ENCODE data around the gene SYCP1.
"Not testable (repeated sequence)": the region's sequence is repeated elsewhere in the genome, so short reads cannot be mapped to it uniquely, and the experiment has no call there.

Gene SYCP1

GRCh38 chr1:114854693-114855320 lies at the start of gene SYCP1:
Gene SYCP1 (plus strand): TSS chr1:114854863. CDS start chr1:114855465, 602 bp downstream.
- DNase-seq = no peak

DNA sequence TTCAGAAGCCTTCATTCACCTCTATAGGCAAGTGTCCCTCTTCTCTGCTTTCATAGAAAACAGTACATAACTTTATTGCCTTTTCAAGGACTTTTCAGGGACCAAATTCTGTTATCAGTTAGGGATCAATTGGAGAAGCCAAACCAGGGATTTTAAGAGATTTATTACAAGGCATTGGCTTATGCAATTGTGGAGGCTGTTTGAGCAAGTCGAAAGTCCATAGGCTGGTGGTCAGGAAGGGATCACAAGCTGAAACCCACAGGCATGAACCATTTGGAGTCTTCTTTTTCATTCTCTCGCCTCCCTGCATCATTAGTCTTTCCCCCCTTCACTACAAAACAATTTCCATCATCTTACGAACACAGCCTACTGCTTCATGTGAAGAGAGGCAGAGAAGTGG lies 34.8 kb upstream of the SYCP1 start:
- no peak for DNase-seq

GRCh38 chr1:114820392-114820791 lies 34.3 kb upstream of the SYCP1 start:
- no peak for DNase-seq

GRCh38 chr1:114821978-114822377 lies 32.7 kb upstream of the SYCP1 start:
- DNase-seq = no peak

DNA sequence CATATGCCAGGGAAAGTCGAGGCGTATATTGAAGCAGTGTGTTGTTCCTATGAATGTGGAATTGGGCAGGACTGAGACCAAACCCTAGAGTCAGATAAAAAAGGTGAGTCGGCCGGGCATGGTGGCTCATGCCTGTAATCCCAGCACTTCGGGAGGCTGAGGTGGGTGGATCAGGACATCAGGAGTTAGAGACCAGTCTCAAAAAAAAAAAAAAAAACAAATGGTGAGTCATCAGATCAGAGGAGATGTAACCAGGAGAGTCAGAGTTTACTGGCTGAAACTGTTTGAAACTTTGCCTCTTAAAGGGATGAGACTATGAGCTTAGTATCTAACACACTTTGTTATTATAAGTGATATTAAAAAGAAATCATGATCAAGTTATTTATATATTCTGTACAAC lies 26.4 kb upstream of the SYCP1 start:
- DNase-seq = no peak

DNA sequence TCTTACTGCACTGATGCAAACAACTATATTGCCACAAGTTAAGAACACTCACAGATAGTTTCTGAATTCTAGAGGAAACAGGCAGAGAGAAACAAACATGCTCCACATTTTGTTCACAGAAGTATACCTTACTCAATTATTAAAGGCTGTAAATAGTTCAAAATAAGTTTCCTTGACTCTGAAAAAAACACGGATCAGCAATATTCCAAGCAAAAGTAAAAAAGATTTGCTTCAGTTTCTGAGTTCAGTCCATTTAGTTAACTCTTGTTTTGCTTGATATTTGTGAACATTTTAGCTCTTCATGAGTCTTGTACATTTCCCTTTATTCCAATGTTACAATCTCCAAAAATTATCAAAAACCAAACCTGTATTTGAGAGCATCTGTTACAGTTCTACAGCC lies 24.6 kb upstream of the SYCP1 start:
- not testable (repeated sequence) for DNase-seq

DNA sequence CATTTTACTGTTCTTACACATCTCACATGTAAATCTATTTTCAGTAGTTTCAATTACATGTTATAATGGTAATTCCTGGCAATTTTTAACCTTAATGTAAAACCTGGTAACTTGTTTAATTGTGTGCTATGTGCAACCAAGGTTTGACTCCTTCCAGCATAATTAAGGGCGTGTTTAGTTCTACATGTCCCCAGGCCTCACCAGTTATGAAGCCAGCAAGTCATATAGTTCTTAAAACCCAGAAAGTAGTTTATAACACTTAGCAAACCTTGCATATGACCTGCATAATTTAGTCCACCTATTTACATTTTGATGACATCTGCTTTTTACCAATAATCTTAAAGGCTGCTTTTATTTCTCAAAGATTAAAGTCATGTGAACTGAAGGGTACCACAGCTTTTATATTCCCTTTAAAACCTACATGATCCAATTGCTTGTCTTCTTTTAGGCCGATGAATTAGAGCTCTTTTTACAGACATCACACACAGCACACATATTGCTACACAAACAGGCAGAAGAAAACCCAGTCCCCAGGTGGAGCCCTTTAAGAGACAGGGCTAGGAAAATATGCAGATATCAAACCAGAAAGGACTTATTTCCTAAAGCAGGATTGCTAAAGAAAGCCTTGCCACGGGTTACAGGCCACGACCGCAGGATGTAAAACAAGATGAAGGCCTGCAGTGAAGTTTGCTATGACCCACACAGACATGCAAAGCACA lies 23.2 kb upstream of the SYCP1 start:
- DNase-seq = no peak

DNA sequence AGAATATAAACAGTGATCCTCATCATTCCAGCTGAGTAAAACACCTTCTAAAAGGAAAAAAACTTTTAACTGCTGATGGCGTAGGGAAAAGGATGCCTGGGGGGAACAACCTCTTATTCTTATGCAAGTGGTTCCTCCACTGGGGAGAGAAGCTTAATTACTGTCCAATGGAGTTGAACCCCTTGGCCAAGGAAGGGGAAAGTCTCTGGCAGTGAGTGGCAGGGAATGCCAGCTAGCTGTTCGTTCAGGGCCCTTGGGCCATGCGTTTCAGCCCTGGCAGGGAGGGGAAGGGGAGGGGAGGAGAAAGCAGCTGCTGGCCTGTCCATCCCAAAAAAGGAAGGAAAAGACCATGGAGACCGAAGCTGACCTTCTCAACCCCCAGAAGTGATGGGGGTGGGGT lies 22.6 kb upstream of the SYCP1 start:
- no peak for DNase-seq

DNA sequence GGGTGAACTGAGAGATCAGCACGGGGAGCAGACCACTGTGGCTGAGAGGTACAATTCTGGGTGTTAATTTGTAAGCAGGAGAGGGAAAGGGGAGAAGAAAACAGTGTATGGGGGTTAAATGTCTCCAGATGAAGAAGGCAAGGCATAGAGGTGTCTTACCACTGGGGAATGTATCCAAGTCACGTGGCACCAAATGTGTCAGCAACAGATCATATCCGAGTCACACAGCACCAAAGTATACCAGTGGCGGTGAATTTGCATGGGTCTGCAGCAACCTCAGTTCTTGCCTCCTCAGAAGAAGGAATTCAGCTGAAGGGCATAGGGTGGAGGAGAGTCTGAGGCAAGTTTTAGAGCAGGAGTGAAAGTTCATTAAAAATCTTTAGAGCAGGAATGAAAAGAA lies 21.2 kb upstream of the SYCP1 start:
- no peak for DNase-seq

DNA sequence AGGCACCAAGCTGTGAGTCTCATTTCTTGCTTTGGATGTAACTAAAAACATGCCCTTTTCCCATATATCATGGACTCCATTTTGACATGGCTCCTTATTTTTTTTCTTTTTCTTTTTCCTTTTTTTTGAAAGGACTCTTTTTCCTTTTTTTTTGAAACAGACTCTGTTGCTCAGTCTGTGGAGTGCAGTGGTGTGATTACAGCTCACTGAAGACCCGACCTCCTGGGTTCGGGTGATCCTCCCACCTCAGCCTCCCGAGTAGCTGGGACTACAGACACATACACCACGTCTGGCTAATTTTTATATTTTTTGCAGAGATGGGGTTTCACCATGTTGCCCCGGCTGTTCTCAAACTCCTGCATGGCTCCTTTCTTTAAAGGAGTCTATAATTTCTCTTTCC lies 10.4 kb upstream of the SYCP1 start:
- no peak for DNase-seq

- no peak for DNase-seq
These were observed 1.1 kb upstream of the SYCP1 start for GRCh38 chr1:114853584-114853983.

DNA sequence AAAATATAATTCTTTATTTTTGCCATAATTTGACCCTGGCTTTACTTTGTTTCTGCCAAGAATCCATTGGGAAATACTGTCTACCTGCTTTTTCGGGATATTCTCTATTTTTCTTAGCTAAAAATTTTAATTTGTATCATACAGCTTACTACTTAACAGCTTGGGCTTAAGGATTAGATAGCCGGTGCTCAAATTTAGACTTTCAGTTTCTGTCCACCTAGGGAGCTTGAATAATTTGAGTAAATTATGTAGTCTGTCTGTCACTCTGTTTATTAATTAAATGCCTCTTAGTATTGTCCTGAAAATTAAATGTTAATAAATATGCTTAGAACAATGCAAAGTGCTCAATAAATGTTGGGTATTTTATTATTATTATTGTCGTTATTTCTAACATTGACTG lies 6.7 kb downstream of the SYCP1 start:
- DNase-seq = no peak

DNA sequence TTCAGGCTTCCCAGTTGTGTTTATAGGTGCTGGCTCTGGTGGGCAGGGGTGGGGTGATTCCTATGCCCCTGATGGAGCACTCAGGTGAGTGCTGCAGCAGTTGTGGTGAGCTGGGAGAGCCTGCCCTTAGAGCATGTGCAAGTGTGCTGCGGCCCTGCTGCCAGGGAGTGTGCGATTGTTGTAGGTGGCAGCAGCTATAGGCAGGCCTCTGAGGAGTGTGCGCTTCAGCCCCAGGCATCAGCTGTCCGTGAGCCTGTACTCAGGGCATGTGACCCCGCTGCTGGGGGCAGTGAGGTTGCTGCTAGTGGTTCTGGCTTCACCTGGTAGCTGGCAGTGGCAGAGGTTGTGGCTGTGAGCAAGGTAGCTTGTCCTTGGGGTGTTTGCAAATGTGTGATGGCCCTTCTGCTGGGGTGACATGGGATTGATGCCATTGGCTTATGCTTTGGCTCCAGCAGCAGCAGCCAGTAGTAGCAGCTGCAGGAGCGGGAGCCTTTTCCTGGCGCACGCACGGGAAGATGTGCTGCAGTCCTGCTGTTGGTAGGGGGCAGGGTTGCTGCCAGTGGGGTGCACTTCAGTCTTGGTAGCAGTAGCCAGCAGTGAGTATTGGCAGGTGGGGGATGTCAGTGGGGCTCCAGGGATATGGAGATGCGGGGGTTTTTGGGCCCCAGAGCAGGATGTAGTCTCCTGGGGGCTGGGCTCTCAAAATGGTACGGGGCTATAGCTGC lies 37.7 kb downstream of the SYCP1 start:
- DNase-seq = no peak

- DNase-seq = no peak
These were observed 42.1 kb downstream of the SYCP1 start for GRCh38 chr1:114896795-114897194.

DNA sequence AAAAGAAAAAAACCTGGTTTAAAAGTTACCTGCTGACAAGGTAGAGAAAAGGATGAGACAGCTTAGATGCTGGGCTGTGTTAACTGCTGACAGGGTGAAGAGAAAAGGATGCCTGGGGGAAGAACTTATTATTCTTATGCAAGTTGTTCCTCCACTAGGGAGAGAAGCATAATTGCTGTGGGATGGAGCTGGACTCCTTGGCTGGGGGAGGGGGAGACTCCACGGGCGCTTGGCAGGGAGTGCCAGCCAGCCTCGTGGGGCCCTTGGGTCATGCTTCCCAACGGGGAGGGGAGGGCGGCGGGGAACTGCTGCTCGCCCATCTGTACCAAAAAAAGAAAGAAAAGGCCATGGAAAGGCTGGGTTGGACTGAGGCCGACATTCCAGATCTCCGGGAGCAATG lies 47.2 kb downstream of the SYCP1 start:
- no peak for DNase-seq

DNA sequence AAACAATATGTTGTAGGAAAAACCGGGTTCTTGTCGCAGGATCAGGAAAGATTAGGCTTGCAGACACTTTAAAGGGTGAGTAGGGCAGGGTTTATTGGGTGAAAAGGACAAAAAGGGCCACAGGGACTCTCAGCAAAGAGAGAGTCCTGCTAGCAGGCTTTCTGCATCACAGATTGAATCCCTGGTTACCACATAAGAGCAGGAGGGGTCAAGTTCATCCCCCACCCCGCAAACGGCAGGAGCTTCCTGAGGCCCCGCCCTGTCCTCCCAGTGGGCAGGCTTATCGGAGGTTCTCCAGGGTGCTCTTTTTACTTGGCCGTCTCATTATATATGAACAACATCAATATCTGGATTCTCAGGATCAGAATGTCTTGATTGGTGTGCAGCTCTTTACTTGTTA lies 47.7 kb downstream of the SYCP1 start:
- no peak for DNase-seq

GRCh38 chr1:114903480-114903879 lies 48.8 kb downstream of the SYCP1 start:
- no peak for DNase-seq

DNA sequence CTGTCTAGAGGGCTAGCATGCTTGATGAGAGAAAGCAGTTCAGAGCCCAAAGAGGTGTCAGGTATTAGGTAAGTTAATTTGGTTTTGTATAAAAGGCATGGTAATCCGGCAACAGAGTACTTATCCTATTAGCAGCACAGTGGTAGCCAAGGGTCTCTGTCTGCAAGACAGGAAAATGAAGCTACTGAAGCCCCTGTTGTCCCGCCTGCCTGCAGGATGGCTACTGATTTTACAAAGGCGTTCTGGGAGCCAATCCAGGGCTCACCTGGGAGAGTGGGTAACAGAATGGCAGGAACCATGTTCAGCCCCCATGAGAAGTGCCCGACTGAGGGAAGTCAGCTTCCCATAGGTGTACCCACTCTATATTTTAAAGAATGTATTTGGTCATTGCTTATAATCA lies 61.1 kb downstream of the SYCP1 start:
- not testable (repeated sequence) for DNase-seq

- DNase-seq = no peak
These were observed 71.9 kb downstream of the SYCP1 start for GRCh38 chr1:114926607-114927006.

- no peak for DNase-seq
These were observed 72.7 kb downstream of the SYCP1 start for GRCh38 chr1:114927401-114927800.

DNA sequence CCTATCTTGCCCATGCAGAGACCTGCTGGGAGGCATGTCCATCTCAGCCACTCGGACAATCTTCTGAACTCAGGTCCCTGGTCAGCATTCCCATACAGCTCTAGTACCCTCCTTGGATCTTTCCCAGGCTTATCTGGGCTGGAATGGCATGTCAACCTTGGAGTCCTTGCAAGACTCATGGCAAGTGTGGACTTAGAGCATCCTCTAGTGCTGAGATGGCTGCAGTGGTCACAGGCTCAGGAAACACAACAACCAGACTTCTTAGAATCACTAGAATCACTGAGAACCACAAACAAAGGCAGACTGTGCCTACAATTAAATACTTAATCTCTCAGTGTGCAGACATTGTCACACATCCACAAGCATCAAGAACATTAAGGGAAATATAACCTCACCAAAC lies 101.9 kb downstream of the SYCP1 start:
- no peak for DNase-seq

GRCh38 chr1:114959423-114959822 lies 104.8 kb downstream of the SYCP1 start:
- no peak for DNase-seq

DNA sequence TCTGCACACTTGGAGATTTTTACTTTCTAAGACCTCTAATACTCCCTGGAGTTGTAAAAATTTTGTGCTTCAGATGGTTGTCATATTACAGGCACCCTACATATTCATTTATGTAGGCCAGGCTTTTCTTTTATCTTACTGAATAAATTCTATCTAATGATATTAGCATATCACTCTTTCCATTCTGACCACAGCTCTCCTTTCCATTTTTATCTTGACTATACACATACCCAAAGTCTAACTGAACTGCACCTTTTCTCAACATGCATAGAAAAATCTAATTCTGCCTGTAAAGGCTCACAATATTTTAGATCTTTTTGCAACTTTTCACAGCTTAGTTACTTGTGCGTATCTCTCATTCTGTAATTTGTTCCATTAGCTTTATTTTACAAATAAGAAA lies 122.2 kb downstream of the SYCP1 start:
- no peak for DNase-seq

DNA sequence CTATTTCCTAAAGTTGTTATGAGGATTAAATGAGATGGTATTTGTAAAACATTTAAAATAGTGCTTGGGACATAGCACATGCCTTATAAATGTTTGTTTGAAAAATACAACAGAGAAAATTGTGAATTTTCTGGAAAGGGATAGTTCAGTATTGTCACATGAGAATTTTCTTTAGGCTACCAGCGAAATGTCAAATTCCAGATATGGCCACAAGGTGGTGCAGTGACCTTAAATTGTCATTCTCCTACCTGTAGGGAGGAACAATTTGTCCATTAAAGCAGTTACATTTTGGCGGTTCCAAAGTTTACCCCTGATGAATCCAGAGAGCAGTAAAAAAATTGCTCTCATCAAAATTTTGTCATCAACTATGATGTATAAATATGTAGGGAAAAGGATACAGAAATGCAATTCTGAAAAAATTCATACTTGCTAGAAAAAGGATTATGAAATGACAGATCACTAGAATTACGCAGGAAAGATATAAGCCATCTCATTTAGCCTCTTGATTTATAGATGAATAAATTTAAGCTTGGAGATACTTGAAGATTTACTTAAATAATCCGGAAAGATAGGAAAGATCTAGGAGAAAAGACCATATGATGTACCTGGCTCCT lies 124.7 kb downstream of the SYCP1 start:
- peak; percentile 34 for DNase-seq
